ENCODE data around the gene PHF20. TPM values are rescaled to one million over a fixed set of nuclear protein-coding genes. Genes with fewer than 3 reads are reported as not detected.
A peak's percentile ranks its signal among the peaks of the same experiment; 100 is the strongest.

PHF20 gene
- total and polyA plus RNA-seq, 2 of the 13 experiments (the other 11 are each of a cell fraction or from before 2014, with no cell fraction given): 22.8 to 34.1 TPM

DNA sequence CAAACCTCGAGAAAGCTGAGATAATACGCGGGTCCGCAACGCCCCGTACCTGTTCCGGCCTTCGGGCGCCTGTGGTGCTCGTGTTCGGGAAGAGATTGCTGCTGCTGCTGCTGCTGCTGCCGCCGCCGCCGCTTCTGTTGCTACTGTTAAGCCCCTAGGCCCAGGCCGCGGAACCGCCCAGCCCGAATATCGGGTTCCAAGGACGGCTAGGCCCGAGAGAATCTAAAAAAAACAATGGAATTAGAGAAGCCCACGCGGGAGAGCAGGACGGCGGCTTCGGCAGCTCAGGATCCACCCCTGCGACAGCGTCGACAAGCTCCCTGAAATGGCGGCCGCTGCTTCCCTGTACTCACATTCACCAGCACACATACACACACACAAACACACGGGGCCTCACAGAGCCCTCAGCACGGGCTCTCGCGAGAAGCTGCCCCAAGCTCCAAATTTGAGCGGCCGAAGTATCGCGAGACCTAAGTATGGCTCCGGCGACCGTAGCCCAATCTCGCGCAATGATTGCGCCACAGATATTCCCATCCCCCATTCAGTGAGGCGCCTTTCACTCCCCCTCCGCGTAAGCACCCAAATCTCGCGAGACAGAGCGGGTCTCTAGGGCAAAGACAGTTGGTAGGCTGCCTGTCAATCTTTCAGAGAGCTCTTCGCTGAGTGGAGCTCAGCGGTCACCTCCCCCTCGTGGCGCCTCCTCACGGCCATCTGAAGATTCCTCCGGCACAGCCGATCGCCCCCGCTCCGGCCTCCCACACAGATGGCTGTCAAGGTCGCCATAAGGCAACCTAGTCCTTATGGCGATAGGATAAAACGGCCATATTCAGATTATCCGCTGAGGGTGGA is 29.7 kb upstream of the PHF20 start, which contains the start of gene RBM39 (continued):
- TF ChIP-seq, protein P1, sequence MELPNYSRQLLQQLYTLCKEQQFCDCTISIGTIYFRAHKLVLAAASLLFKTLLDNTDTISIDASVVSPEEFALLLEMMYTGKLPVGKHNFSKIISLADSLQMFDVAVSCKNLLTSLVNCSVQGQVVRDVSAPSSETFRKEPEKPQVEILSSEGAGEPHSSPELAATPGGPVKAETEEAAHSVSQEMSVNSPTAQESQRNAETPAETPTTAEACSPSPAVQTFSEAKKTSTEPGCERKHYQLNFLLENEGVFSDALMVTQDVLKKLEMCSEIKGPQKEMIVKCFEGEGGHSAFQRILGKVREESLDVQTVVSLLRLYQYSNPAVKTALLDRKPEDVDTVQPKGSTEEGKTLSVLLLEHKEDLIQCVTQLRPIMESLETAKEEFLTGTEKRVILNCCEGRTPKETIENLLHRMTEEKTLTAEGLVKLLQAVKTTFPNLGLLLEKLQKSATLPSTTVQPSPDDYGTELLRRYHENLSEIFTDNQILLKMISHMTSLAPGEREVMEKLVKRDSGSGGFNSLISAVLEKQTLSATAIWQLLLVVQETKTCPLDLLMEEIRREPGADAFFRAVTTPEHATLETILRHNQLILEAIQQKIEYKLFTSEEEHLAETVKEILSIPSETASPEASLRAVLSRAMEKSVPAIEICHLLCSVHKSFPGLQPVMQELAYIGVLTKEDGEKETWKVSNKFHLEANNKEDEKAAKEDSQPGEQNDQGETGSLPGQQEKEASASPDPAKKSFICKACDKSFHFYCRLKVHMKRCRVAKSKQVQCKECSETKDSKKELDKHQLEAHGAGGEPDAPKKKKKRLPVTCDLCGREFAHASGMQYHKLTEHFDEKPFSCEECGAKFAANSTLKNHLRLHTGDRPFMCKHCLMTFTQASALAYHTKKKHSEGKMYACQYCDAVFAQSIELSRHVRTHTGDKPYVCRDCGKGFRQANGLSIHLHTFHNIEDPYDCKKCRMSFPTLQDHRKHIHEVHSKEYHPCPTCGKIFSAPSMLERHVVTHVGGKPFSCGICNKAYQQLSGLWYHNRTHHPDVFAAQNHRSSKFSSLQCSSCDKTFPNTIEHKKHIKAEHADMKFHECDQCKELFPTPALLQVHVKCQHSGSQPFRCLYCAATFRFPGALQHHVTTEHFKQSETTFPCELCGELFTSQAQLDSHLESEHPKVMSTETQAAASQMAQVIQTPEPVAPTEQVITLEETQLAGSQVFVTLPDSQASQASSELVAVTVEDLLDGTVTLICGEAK (IDR thresholded peaks at IDR 0.05): no peak
- TF ChIP-seq, protein P1 (CRISPR knock-in tag; IDR thresholded peaks at IDR 0.05): peak; percentile 90
- TF ChIP-seq ZNF101 (CRISPR knock-in tag; IDR thresholded peaks at IDR 0.05; ENCODE audit: borderline replicate concordance, low read depth): peak; percentile 96; the same call in 1 of the 2 replicates
- TF ChIP-seq, protein P2, sequence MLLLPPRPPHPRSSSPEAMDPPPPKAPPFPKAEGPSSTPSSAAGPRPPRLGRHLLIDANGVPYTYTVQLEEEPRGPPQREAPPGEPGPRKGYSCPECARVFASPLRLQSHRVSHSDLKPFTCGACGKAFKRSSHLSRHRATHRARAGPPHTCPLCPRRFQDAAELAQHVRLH (CRISPR knock-in tag; IDR thresholded peaks at IDR 0.05; ENCODE audit: borderline replicate concordance, low read depth): peak; percentile 99
- TF ChIP-seq, protein P3, sequence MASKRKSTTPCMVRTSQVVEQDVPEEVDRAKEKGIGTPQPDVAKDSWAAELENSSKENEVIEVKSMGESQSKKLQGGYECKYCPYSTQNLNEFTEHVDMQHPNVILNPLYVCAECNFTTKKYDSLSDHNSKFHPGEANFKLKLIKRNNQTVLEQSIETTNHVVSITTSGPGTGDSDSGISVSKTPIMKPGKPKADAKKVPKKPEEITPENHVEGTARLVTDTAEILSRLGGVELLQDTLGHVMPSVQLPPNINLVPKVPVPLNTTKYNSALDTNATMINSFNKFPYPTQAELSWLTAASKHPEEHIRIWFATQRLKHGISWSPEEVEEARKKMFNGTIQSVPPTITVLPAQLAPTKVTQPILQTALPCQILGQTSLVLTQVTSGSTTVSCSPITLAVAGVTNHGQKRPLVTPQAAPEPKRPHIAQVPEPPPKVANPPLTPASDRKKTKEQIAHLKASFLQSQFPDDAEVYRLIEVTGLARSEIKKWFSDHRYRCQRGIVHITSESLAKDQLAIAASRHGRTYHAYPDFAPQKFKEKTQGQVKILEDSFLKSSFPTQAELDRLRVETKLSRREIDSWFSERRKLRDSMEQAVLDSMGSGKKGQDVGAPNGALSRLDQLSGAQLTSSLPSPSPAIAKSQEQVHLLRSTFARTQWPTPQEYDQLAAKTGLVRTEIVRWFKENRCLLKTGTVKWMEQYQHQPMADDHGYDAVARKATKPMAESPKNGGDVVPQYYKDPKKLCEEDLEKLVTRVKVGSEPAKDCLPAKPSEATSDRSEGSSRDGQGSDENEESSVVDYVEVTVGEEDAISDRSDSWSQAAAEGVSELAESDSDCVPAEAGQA (IDR thresholded peaks at IDR 0.05; ENCODE audit: low read depth): peak; percentile 93
- TF ChIP-seq, protein P3 (CRISPR knock-in tag; IDR thresholded peaks at IDR 0.05; ENCODE audit: borderline replicate concordance): peak; percentile 99
- TF ChIP-seq MED8 (CRISPR knock-in tag; IDR thresholded peaks at IDR 0.05; ENCODE audit: insufficient replicate concordance): peak; percentile 98
- TF ChIP-seq MAZ (IDR thresholded peaks at IDR 0.05; ENCODE audit: borderline replicate concordance, low read depth, low read length): peak; percentile 100
- peak; percentile 99 for TF ChIP-seq MAZ (CRISPR knock-in tag; IDR thresholded peaks at IDR 0.05; ENCODE audit: low read depth)
- TF ChIP-seq, protein P4, sequence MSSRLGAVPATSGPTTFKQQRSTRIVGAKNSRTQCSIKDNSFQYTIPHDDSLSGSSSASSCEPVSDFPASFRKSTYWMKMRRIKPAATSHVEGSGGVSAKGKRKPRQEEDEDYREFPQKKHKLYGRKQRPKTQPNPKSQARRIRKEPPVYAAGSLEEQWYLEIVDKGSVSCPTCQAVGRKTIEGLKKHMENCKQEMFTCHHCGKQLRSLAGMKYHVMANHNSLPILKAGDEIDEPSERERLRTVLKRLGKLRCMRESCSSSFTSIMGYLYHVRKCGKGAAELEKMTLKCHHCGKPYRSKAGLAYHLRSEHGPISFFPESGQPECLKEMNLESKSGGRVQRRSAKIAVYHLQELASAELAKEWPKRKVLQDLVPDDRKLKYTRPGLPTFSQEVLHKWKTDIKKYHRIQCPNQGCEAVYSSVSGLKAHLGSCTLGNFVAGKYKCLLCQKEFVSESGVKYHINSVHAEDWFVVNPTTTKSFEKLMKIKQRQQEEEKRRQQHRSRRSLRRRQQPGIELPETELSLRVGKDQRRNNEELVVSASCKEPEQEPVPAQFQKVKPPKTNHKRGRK (CRISPR knock-in tag; IDR thresholded peaks at IDR 0.05): no peak
